IMR-90 (cell line): ENCODE data around the gene GARIN5A. TPM values are rescaled to one million over a fixed set of nuclear protein-coding genes. Genes with fewer than 3 reads are reported as not detected.

ENCODE experiments used
- ATAC-seq: fragments of 200-7000 bp; cut with Tn5 transposase; 2 replicates; pipeline ENCODE4 v1.9.1; 2020; ENCODE audit warnings: low read depth, mild to moderate bottlenecking, moderate library complexity
- BruUV-seq: library from RNA; stranded (reverse); fragments of 400-500 nt; replicated peaks from 2 replicates; lab custom pipeline; 2021; lab: Mats Ljungman, UMichigan
- CTCF ChIA-PET: fragments of 300-600 bp; formaldehyde crosslinking; extraction: SDS; loops from one replicate; lab custom pipeline; 2021; ENCODE audit warnings: antibody characterized with exemption; lab: Yijun Ruan, JAX
- POLR2A ChIA-PET: fragments of 300-600 bp; sonication (Branson Sonifier 250); formaldehyde crosslinking; loops from one replicate; lab custom pipeline; 2022; ENCODE audit warnings: antibody characterized with exemption; ENCODE audit not compliant: unreplicated experiment; lab: Charles Lee
- DNase-seq: peaks from one replicate; pipeline ENCODE4 v3.0.0; 2013
- H2AFZ ChIP-seq: replicated peaks from 2 replicates; pipeline ENCODE3; 2013; ENCODE audit warnings: low read length, mild to moderate bottlenecking; ENCODE audit not compliant: poor library complexity
- H2AK5ac ChIP-seq: 2 replicates; pipeline ENCODE4 v1.6.1; 2013; ENCODE audit warnings: low read depth, low read length, inconsistent platforms
- H2AK9ac ChIP-seq: replicated peaks from 2 replicates; pipeline ENCODE3; 2013; ENCODE audit warnings: mild to moderate bottlenecking, low read depth, low read length, moderate library complexity; ENCODE audit not compliant: poor library complexity
- H2BK120ac ChIP-seq: 2 replicates; pipeline ENCODE4 v1.6.1; 2013; ENCODE audit warnings: low read depth, low read length, inconsistent platforms
- H2BK15ac ChIP-seq: 3 replicates; pipeline ENCODE4 v1.6.1; 2013; ENCODE audit warnings: low read depth, low read length, inconsistent platforms
- H2BK20ac ChIP-seq: 2 replicates; pipeline ENCODE4 v1.6.1; 2013; ENCODE audit warnings: low read depth, mild to moderate bottlenecking, inconsistent platforms, low read length, moderate library complexity
- H2BK5ac ChIP-seq: 2 replicates; pipeline ENCODE4 v1.6.1; 2013; ENCODE audit warnings: mild to moderate bottlenecking, low read depth, low read length, inconsistent platforms; ENCODE audit not compliant: poor library complexity, severe bottlenecking
- H3K14ac ChIP-seq: replicated peaks from 2 replicates; pipeline ENCODE4 v1.6.1; 2013; ENCODE audit warnings: low read depth, low read length, inconsistent platforms
- H3K18ac ChIP-seq: 2 replicates; pipeline ENCODE4 v1.6.1; 2013; ENCODE audit warnings: low read depth, low read length, control low read depth
- H3K23ac ChIP-seq: 2 replicates; pipeline ENCODE4 v1.6.1; 2013; ENCODE audit warnings: low read depth, low read length, inconsistent platforms
- H3K27ac ChIP-seq: 2 replicates; pipeline ENCODE4 v1.5.1; 2013; ENCODE audit warnings: mild to moderate bottlenecking, control low read depth, low read length; ENCODE audit not compliant: insufficient read depth
- H3K27me3 ChIP-seq: 2 replicates; pipeline ENCODE4 v1.6.1; 2013; ENCODE audit warnings: low read length; ENCODE audit not compliant: control insufficient read depth, insufficient read depth
- H3K36me3 ChIP-seq: 2 replicates; pipeline ENCODE4 v1.6.1; 2013; ENCODE audit warnings: low read length, mixed read lengths; ENCODE audit not compliant: control insufficient read depth, insufficient read depth
- H3K4ac ChIP-seq: 2 replicates; pipeline ENCODE4 v1.6.1; 2013; ENCODE audit warnings: low read depth, low read length, inconsistent platforms
- H3K4me1 ChIP-seq: 2 replicates; pipeline ENCODE4 v1.6.1; 2013; ENCODE audit warnings: low read length, mixed read lengths; ENCODE audit not compliant: control insufficient read depth, insufficient read depth
- H3K4me2 ChIP-seq: 2 replicates; pipeline ENCODE4 v1.6.1; 2013; ENCODE audit warnings: low read depth, mild to moderate bottlenecking, control low read depth, low read length, moderate library complexity
- H3K4me3 ChIP-seq: 2 replicates; pipeline ENCODE4 v1.5.1; 2013; ENCODE audit warnings: low read depth, mild to moderate bottlenecking, control low read depth, low read length, moderate library complexity; ENCODE audit not compliant: insufficient read depth
- H3K56ac ChIP-seq: 2 replicates; pipeline ENCODE4 v1.6.1; 2013; ENCODE audit warnings: low read length, inconsistent platforms; ENCODE audit not compliant: insufficient read depth; ENCODE audit errors: extremely low read depth
- H3K79me1 ChIP-seq, 2 experiments: 2 replicates each; pipeline ENCODE4 v1.6.1; 2013; ENCODE audit warnings: low read length in 2 of 2, inconsistent platforms in 1 of 2, low read depth in 1 of 2
- H3K9ac ChIP-seq: 2 replicates; pipeline ENCODE4 v1.6.1; 2013; ENCODE audit warnings: low read depth, low read length, control low read depth
- H3K9me1 ChIP-seq: 2 replicates; pipeline ENCODE4 v1.6.1; 2013; ENCODE audit warnings: low read length, inconsistent platforms; ENCODE audit not compliant: insufficient read depth
- H3K9me3 ChIP-seq: 2 replicates; pipeline ENCODE4 v1.6.1; 2013; ENCODE audit warnings: low read length; ENCODE audit not compliant: control insufficient read depth, insufficient read depth
- H4K20me1 ChIP-seq: 2 replicates; pipeline ENCODE4 v1.6.1; 2013; ENCODE audit warnings: low read length, inconsistent platforms; ENCODE audit not compliant: insufficient read depth
- H4K5ac ChIP-seq: 2 replicates; pipeline ENCODE4 v1.6.1; 2013; ENCODE audit warnings: mild to moderate bottlenecking, low read depth, low read length, control low read depth
- H4K8ac ChIP-seq, 2 experiments: 2 replicates each; pipeline ENCODE4 v1.6.1; 2013; ENCODE audit warnings: low read depth in 2 of 2, low read length in 2 of 2, control low read depth in 1 of 2, inconsistent platforms in 1 of 2
- H4K91ac ChIP-seq: 2 replicates; pipeline ENCODE4 v1.6.1; 2013; ENCODE audit warnings: low read depth, low read length, inconsistent platforms; ENCODE audit not compliant: insufficient read depth
- CTCF ChIP-seq: conservative IDR thresholded peaks from 2 replicates; pipeline ENCODE4 v1.5.1; 2012; ENCODE audit warnings: mild to moderate bottlenecking, low read depth, low read length, improper control_type of control experiment
- WGBS, 2 experiments: methylation state at CpG; one replicate each; pipeline versions ENCODE4 v1.1.5 to v1.1.7; 2013; ENCODE audit warnings: missing lambda C conversion rate in 2 of 2; ENCODE audit not compliant: insufficient read length in 1 of 2; ENCODE audit errors: extremely low coverage in 2 of 2; 5-methylcytosine and 5-hydroxymethylcytosine counted together
- dilution Hi-C: fragments of 300-500 bp; cut with HindIII; formaldehyde crosslinking; loops from one replicate; pipeline ENCODE4 v1.14.3; 2018; ENCODE audit warnings: low sequenced_read_pairs; ENCODE audit not compliant: unreplicated experiment
- in situ Hi-C: fragments of 300-500 bp; cut with MboI; formaldehyde crosslinking; loops from 3 replicates; pipeline ENCODE4 v1.14.3; 2019; ENCODE audit warnings: low sequenced_read_pairs, inconsistent platforms, mixed read lengths
- intact Hi-C: fragments of 100-400 bp; cut with micrococcal nuclease; formaldehyde crosslinking; loops from 2 replicates; pipeline ENCODE4 v1.10.0; 2022
- polyA plus RNA-seq, 3 experiments: library from polyadenylated mRNA; depleted of rRNA; stranded (reverse); fragments of >200 nt; gene quantifications; 2 replicates each; pipeline ENCODE4 v1.2.3, GENCODE V29; 2012; ENCODE audit warnings: low replicate concordance in 1 of 3
- total RNA-seq: library from RNA; depleted of rRNA; stranded (reverse); fragments of >200 nt; gene quantifications from 2 replicates; pipeline ENCODE4 v1.2.3, GENCODE V29; 2012

The GARIN5A gene
- total and polyA plus RNA-seq, 2 of the 4 experiments (the other 2 are of a cell fraction) = 0.53 TPM; not detected in 1

GRCh38 chr19:50459638-50460037, 17.0 kb downstream of the GARIN5A start:
- no peaks in the 10 kb centered on the region for H3K9me3 ChIP-seq
- H2BK120ac ChIP-seq = no peak overlapping the region
- no peak overlapping the region for H3K23ac ChIP-seq
- H2BK5ac ChIP-seq = no peak overlapping the region
- BruUV-seq = no TSS peak
- TF ChIP-seq CTCF = no peak
- no peak overlapping the region for H3K4me3 ChIP-seq
- no peak overlapping the region for H3K27ac ChIP-seq
- H3K56ac ChIP-seq = no peak overlapping the region
- no peaks in the 10 kb centered on the region for H3K4me1 ChIP-seq
- ATAC-seq (no peak), DNase-seq (no peak)
- H3K79me1 ChIP-seq = no peaks in the 10 kb centered on the region
- no peak overlapping the region for H3K4me2 ChIP-seq
- POLR2A ChIA-PET = no interaction called here
- dilution Hi-C loops = no loop called here
- in situ Hi-C loops = loop anchor here (5.0 kb wide), 1 partner anchor 92 kb away; the partner anchor contains the start of gene NAPSA
- no peak overlapping the region for H4K91ac ChIP-seq
- H3K36me3 ChIP-seq = no peaks in the 10 kb centered on the region
- intact Hi-C loops = no loop called here
- no peak overlapping the region for H4K5ac ChIP-seq
- no peak overlapping the region for H2BK15ac ChIP-seq
- H3K27me3 ChIP-seq = peaks cover 12% of the 10 kb centered on the region; the same call in 1 of the 2 replicates
- WGBS, 2 experiments = no CpG with 5 or more reads among the region's 1 CpG
- no peaks in the 10 kb centered on the region for H4K20me1 ChIP-seq
- no peak overlapping the region for H3K18ac ChIP-seq
- H3K9ac ChIP-seq = no peak overlapping the region
- H3K9me1 ChIP-seq = no peaks in the 10 kb centered on the region
- CTCF ChIA-PET = interaction anchor here (2.3 kb wide), 1 partner anchor 91 kb away, joined by 8 read pairs; no protein-coding TSS in a partner anchor
- H2AK5ac ChIP-seq = no peak overlapping the region
- peak overlapping the region; percentile 77 for H2AFZ ChIP-seq
- H2AK9ac ChIP-seq = no peak overlapping the region
- H3K4ac ChIP-seq = no peak overlapping the region
- H4K8ac ChIP-seq = no peak overlapping the region
- no peak overlapping the region for H2BK20ac ChIP-seq
- no peak overlapping the region for H3K14ac ChIP-seq
